BJ (cell line): ENCODE results near the gene C5. TPM values are rescaled to one million over a fixed set of nuclear protein-coding genes. Genes with fewer than 3 reads are reported as not detected.

Experiments
- CTCF ChIA-PET: fragments of 350-600 bp; formaldehyde crosslinking; extraction: SDS; loops from one replicate; lab custom pipeline; 2021; ENCODE audit warnings: antibody characterized with exemption, inconsistent platforms; lab: Yijun Ruan, JAX
- POLR2A ChIA-PET: fragments of 300-600 bp; sonication (Branson Sonifier 250); formaldehyde crosslinking; extraction: SDS; loops from one replicate; lab custom pipeline; 2021; ENCODE audit warnings: antibody characterized with exemption; lab: Charles Lee
- DNase-seq: peaks from one replicate; pipeline ENCODE4 v3.0.0-alpha.2; 2011; ENCODE audit warnings: low read depth
- H3K27me3 ChIP-seq: 2 replicates; pipeline ENCODE4 v1.6.0; 2011; ENCODE audit warnings: low read length; ENCODE audit not compliant: control insufficient read depth, insufficient read depth
- H3K36me3 ChIP-seq: 2 replicates; pipeline ENCODE4 v1.5.1; 2011; ENCODE audit warnings: low read length; ENCODE audit not compliant: control insufficient read depth, insufficient read depth
- H3K4me3 ChIP-seq: 2 replicates; pipeline ENCODE4 v1.5.1; 2011; ENCODE audit warnings: low read depth, mild to moderate bottlenecking, control low read depth, low read length
- CTCF ChIP-seq: IDR thresholded peaks from 2 replicates; pipeline ENCODE4 v1.5.1; 2011; ENCODE audit warnings: low read depth, mild to moderate bottlenecking, control low read depth, inconsistent platforms, low read length, moderate library complexity; ENCODE audit not compliant: insufficient read depth
- polyA plus RNA-seq: library from polyadenylated mRNA; depleted of rRNA; stranded (reverse); fragments of >200 nt; gene quantifications from 2 replicates; pipeline ENCODE4 v1.2.3, GENCODE V29; 2011

Gene C5
- polyA plus RNA-seq, 1 experiment = 1.4 TPM

- ChIA-PET CTCF (interaction anchor here (0.6 to 1.8 kb wide), 4 partner anchors 12 to 134 kb away, joined by 3 to 7 read pairs (median 3); no protein-coding TSS in a partner anchor), POLR2A (no interaction called here)
- Histone ChIP-seq H3K4me3 (no peak overlapping the region), H3K27me3 (no peaks in the 10 kb centered on the region), H3K36me3 (no peaks in the 10 kb centered on the region)
- TF ChIP-seq CTCF = peak; percentile 37; the same call in 1 of the 2 replicates
- no peak for DNase-seq
Measured at GRCh38 chr9:121023064-121023463, 27.0 kb downstream of the C5 start.

- no peak for TF ChIP-seq CTCF
- Histone ChIP-seq H3K27me3 (no peaks in the 10 kb centered on the region), H3K36me3 (no peaks in the 10 kb centered on the region), H3K4me3 (no peak overlapping the region)
- CTCF ChIA-PET = interaction anchor here (0.8 to 1.6 kb wide), 6 partner anchors 13 to 268 kb away, joined by 3 to 4 read pairs (median 3); no protein-coding TSS in a partner anchor
- DNase-seq = no peak
- POLR2A ChIA-PET = no interaction called here
Measured at GRCh38 chr9:121021301-121021700, 28.8 kb downstream of the C5 start.

DNA sequence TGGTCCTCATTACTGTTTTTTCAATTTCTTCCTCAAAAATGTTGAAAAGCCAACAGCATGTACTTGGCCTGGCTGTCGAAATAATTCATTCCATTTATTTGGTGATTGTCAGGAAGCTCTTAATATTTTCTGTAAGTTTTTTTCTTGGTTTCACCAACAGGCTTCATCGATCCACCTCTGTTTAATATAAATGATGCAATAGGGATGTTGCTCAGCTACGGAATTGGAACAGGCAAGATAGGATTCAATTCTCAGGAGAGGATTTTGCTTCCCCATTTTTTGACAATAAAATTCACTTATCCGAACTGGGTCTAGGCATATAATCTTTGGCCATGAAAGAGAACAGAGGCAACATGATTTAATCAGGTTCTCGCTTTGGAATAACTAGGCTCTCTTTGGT is 30.8 kb downstream of the C5 start:
- no peaks in the 10 kb centered on the region for H3K36me3 ChIP-seq
- no peak for DNase-seq
- CTCF ChIA-PET = interaction anchor here (1.0 kb wide), 1 partner anchor 34 kb away, joined by 3 read pairs; no protein-coding TSS in a partner anchor
- H3K4me3 ChIP-seq = no peak overlapping the region
- POLR2A ChIA-PET = interaction anchor here (0.6 kb wide), 1 partner anchor 9 kb away, joined by 3 read pairs; no protein-coding TSS in a partner anchor
- no peak for TF ChIP-seq CTCF
- H3K27me3 ChIP-seq = no peaks in the 10 kb centered on the region

DNA sequence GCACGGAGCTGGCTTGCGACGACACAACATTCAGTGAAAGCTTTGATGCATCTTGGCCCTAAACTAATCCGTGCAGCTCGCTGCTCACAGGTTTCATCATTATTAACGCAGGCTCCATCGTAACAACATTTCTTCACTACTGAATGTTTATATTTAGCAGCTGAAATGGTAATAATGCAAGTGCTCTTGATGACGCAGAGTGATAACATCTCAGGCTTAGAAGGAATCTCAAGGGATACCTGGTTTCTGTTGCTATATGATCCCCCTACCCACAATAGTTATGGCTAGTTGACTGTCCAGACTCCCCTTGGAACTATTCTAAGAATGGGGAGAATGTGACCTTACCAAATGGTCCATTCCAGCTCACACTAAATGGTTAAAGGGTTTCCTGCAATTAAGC is 36.2 kb downstream of the C5 start:
- no peaks in the 10 kb centered on the region for H3K36me3 ChIP-seq
- TF ChIP-seq CTCF = no peak
- ChIA-PET POLR2A (no interaction called here), CTCF (interaction anchor here (1.4 kb wide), 1 partner anchor 46 kb away, joined by 5 read pairs; no protein-coding TSS in a partner anchor)
- no peak overlapping the region for H3K4me3 ChIP-seq
- no peak for DNase-seq
- H3K27me3 ChIP-seq = no peaks in the 10 kb centered on the region

DNA sequence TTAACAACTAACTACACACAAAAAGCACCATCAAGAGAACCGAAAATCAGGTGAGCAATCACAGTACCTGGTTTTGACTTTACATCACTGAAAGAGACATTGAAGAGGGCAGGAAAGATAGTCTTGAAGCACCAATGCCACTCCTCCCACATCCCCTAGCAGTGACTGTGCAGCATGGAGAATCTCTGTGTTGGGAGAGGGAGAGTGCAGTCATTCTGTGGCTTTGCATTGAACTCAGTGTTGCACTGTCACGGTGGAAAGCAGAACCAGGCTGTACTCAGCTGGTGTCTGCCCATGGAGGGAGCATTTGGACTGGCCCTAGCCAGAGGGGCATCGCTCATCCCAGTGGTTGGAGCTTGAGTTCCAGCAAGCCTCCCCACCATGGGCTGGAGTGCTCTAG is 40.4 kb downstream of the C5 start:
- no peak for TF ChIP-seq CTCF

More for the DNA sequence above, 40.4 kb downstream of the C5 start:
- H3K27me3 ChIP-seq = no peaks in the 10 kb centered on the region
- no peak for DNase-seq
- H3K4me3 ChIP-seq = no peak overlapping the region
- ChIA-PET POLR2A (interaction anchor here (0.6 kb wide), 1 partner anchor 10 kb away, joined by 3 read pairs; no protein-coding TSS in a partner anchor), CTCF (no interaction called here)
- H3K36me3 ChIP-seq = no peaks in the 10 kb centered on the region
